Vagina (tissue), 2 donors: ENCODE data around the gene SCMH1. TPM values are rescaled to one million over a fixed set of nuclear protein-coding genes. Genes with fewer than 3 reads are reported as not detected.

ENCODE experiments used
- DNase-seq, 2 donors: peaks; one replicate each; pipeline ENCODE4 v3.0.0-alpha.2; 2017; ENCODE audit errors: extremely low spot score in 2 of 2
- H3K27ac ChIP-seq: fragments of 200-600 bp; sonication (generic); one replicate; pipeline ENCODE4 v1.5.1; 2019
- H3K27me3 ChIP-seq: fragments of 200-600 bp; sonication (generic); one replicate; pipeline ENCODE4 v1.5.1; 2019
- H3K36me3 ChIP-seq, 2 donors: fragments of 200-600 bp; sonication (generic); one replicate each; pipeline ENCODE4 v1.5.1; 2017 to 2019
- H3K4me1 ChIP-seq: fragments of 200-600 bp; sonication (generic); one replicate; pipeline ENCODE4 v1.5.1; 2019
- H3K4me3 ChIP-seq, 2 donors: fragments of 200-600 bp; sonication (generic); 1 replicate in 1 of 2; 2 replicates in 1 of 2; pipeline ENCODE4 v1.5.1; 2016 to 2019
- H3K9me3 ChIP-seq: fragments of 200-600 bp; sonication (generic); one replicate; pipeline ENCODE4 v1.5.1; 2019
- POLR2A ChIP-seq, 2 donors: fragments of 450-650 bp; IDR thresholded peaks; one replicate each; pipeline ENCODE4 v1.6.1; 2017; ENCODE audit warnings: antibody characterized with exemption in 2 of 2, mild to moderate bottlenecking in 2 of 2, moderate library complexity in 2 of 2
- POLR2AphosphoS5 ChIP-seq, 2 donors: sonication (generic); formaldehyde crosslinking; IDR thresholded peaks; one replicate each; pipeline ENCODE4 v1.9.0; 2017; ENCODE audit warnings: antibody characterized with exemption in 2 of 2, mild to moderate bottlenecking in 2 of 2, low read depth in 1 of 2; ENCODE audit not compliant: insufficient read depth in 1 of 2
- intact Hi-C: fragments of 100-400 bp; cut with DNase I; formaldehyde crosslinking; loops from one replicate; pipeline ENCODE4 v1.15.1; 2023
- total RNA-seq: library from RNA; depleted of rRNA; stranded (reverse); fragments of >200 nt; gene quantifications from one replicate; pipeline ENCODE4 v1.2.3, GENCODE V29; 2016
- TF ChIP-seq, protein P1 (sequence below), 3 experiments: fragments of 450-650 bp in 2 of 3; fragments of 200-600 bp in 1 of 3; sonication (generic) in 1 of 3; IDR thresholded peaks; one replicate each; pipeline ENCODE4 v1.5.1; 2017 to 2019; ENCODE audit warnings: antibody characterized with exemption in 3 of 3, mild to moderate bottlenecking in 2 of 3, moderate library complexity in 2 of 3

Gene SCMH1
- total RNA-seq, 1 donor from 2014 or later = 35.1 TPM

DNA sequence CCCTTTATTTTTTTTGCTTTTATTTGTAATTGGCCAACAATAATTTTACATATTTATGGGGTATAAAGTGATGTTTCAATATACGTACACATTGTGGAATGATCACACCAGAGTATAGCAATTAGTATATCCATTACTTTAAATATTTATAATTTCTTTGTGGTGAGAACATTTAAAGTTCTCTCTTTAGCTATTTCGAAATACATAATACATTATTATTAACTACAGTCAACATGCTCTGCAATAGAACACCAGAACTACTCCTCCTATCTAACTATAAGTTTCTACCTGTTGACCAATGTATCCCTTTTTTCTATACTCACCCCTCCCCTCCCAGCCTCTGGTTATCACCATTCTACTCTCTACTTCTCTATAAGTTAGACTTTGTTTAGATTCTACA, 77.4 kb downstream of the SCMH1 start:
- no peaks in the 10 kb centered on the region for H3K9me3 ChIP-seq
- TF ChIP-seq, protein P1, sequence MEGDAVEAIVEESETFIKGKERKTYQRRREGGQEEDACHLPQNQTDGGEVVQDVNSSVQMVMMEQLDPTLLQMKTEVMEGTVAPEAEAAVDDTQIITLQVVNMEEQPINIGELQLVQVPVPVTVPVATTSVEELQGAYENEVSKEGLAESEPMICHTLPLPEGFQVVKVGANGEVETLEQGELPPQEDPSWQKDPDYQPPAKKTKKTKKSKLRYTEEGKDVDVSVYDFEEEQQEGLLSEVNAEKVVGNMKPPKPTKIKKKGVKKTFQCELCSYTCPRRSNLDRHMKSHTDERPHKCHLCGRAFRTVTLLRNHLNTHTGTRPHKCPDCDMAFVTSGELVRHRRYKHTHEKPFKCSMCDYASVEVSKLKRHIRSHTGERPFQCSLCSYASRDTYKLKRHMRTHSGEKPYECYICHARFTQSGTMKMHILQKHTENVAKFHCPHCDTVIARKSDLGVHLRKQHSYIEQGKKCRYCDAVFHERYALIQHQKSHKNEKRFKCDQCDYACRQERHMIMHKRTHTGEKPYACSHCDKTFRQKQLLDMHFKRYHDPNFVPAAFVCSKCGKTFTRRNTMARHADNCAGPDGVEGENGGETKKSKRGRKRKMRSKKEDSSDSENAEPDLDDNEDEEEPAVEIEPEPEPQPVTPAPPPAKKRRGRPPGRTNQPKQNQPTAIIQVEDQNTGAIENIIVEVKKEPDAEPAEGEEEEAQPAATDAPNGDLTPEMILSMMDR (IDR thresholded peaks at IDR 0.05) = no peak
- no peak for TF ChIP-seq POLR2AphosphoS5 (IDR thresholded peaks at IDR 0.05; ENCODE audit: insufficient read depth in 1 of 2, low read depth in 1 of 2)
- TF ChIP-seq POLR2A (IDR thresholded peaks at IDR 0.05) = no peak
- no peak overlapping the region for H3K4me3 ChIP-seq
- H3K27ac ChIP-seq = no peak overlapping the region
- H3K27me3 ChIP-seq = no peaks in the 10 kb centered on the region
- peaks cover 0 to 6% of the 10 kb centered on the region in 2 donors for H3K36me3 ChIP-seq
- no peaks in the 10 kb centered on the region for H3K4me1 ChIP-seq
- no peak for DNase-seq
- intact Hi-C loops = no loop called here

DNA sequence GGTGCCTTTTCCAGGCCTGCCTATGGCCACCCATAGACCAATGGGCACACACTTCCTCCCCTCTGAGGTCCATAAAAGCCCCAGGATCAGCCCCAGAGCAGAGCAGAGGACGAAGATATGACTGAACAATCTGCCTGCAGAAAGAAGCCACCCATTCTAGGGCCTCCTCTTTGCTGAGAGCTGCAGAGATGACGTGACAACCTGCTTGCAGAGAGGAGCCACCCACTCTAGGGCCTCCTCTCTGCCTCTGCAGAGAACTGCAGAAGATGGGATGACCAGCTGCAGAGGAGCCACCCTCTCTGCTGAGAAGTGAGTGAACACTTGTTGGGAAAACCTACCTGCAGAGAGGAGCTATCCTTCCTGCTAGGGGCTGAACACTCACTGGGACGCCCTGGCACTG, 79.7 kb downstream of the SCMH1 start:
- TF ChIP-seq, protein P1 (IDR thresholded peaks at IDR 0.05) = no peak
- Histone ChIP-seq H3K36me3 (peaks cover 0 to 6% of the 10 kb centered on the region in 2 donors), H3K9me3 (no peaks in the 10 kb centered on the region), H3K4me1 (no peaks in the 10 kb centered on the region), H3K27me3 (no peaks in the 10 kb centered on the region), H3K27ac (no peak overlapping the region), H3K4me3 (no peak overlapping the region)
- intact Hi-C loops = no loop called here
- DNase-seq = no peak

DNA sequence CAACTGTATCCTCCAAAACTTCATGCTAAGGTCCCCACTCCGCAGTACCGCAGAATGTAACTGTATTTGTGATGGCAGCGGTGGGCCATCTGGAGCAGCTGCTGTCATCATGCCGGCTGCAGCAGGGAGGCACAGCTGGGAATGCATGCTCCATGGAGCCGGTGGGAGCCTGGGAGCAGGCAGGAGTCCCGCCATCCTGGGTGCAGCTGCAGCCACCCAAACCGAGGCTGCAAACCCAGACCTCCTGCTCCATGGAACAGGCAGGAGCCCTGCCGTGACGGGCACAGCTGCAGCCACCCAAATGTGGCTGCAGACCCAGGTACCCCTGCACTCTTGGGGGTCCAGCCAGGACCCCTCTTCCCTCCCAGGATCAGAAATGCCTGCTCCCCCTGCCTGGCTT, 80.3 kb downstream of the SCMH1 start:
- Histone ChIP-seq H3K36me3 (peaks cover 0 to 6% of the 10 kb centered on the region in 2 donors), H3K27ac (no peak overlapping the region), H3K4me3 (no peak overlapping the region), H3K27me3 (no peaks in the 10 kb centered on the region), H3K9me3 (no peaks in the 10 kb centered on the region), H3K4me1 (no peaks in the 10 kb centered on the region)
- DNase-seq = no peak
- no peak for TF ChIP-seq POLR2AphosphoS5 (IDR thresholded peaks at IDR 0.05; ENCODE audit: insufficient read depth in 1 of 2, low read depth in 1 of 2)
- TF ChIP-seq, protein P1 (IDR thresholded peaks at IDR 0.05) = no peak
- TF ChIP-seq POLR2A (IDR thresholded peaks at IDR 0.05) = no peak
- intact Hi-C loops = no loop called here

DNA sequence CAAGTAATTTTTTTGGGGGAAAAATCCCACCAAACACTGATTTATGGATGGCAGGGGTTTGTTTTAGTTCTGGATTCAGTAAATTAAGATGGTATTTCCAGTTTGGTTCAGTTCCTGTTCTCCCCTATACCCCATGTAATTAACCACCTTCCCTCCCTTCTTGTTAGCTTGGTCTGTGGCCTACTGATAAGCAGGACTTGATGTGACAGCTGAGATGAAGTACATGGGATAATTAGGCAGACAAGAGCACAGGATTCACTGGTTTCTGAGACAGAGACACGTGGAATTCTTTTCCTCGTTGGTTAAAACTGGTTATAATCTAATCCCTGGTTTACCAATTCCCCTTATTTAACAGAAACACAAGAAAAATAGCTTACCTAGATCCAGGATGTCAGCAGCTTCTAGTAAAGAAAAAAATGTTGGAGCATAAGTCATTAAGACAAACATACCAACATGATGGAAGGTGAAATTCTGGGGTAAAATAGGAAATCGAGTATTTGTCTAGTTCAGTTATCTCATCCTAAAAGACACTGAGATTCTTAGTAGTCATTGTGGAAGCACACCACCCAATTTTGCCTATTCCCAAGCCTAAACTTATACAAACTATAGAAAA, 81.5 kb downstream of the SCMH1 start:
- no peak overlapping the region for H3K27ac ChIP-seq
- peaks cover 0 to 6% of the 10 kb centered on the region in 2 donors for H3K36me3 ChIP-seq
- DNase-seq = no peak
- intact Hi-C loops = no loop called here
- H3K4me1 ChIP-seq = no peaks in the 10 kb centered on the region
- H3K27me3 ChIP-seq = no peaks in the 10 kb centered on the region
- TF ChIP-seq POLR2AphosphoS5 (IDR thresholded peaks at IDR 0.05; ENCODE audit: insufficient read depth in 1 of 2, low read depth in 1 of 2) = no peak
- TF ChIP-seq, protein P1 (IDR thresholded peaks at IDR 0.05) = no peak
- no peak for TF ChIP-seq POLR2A (IDR thresholded peaks at IDR 0.05)
- no peaks in the 10 kb centered on the region for H3K9me3 ChIP-seq
- H3K4me3 ChIP-seq = no peak overlapping the region

DNA sequence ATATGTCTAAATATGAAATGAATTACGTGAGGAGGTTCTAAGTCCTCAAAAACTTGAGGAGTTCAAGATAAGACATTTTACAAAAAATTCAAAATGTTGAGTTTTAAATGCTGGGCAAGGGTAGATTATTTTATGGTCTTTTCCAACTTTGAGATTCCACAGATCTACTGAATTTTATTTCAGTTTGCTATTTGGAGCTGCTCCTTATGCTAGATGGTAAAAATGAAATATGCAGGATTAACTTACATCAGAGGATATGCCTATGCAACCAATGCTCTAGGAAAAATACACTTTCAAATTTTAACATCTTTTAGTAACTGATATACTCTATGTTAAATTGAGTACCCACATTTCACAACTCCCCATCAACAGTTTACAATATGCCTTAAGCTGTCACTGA, 83.1 kb downstream of the SCMH1 start:
- Histone ChIP-seq H3K4me3 (no peak overlapping the region), H3K4me1 (no peaks in the 10 kb centered on the region), H3K27me3 (no peaks in the 10 kb centered on the region), H3K36me3 (peaks cover 0 to 6% of the 10 kb centered on the region in 2 donors), H3K27ac (no peak overlapping the region), H3K9me3 (no peaks in the 10 kb centered on the region)
- intact Hi-C loops = loop anchor here (10.0 kb wide), 1 partner anchor 54 kb away; no protein-coding TSS in a partner anchor
- DNase-seq = no peak
- TF ChIP-seq POLR2AphosphoS5 (IDR thresholded peaks at IDR 0.05; ENCODE audit: insufficient read depth in 1 of 2, low read depth in 1 of 2) (no peak), POLR2A (IDR thresholded peaks at IDR 0.05) (no peak)
- TF ChIP-seq, protein P1 (IDR thresholded peaks at IDR 0.05) = no peak
